Stimulated activated CD4-positive, alpha-beta T cell treated with anti-CD3 and anti-CD28 coated beads, Interleukin-2, amount 100 ng/mL, for 24 hours (primary cell): ENCODE measurements around the gene DCX.

ENCODE experiments used
- DNase-seq, 2 donors: peaks; one replicate each; pipeline ENCODE4 v3.0.0-alpha.2; 2020

Gene DCX

GRCh38 chrX:111411983-111412382, at the start of gene DCX:
DCX (minus strand) TSS chrX:111412192; CDS start chrX:111410398, 1,794 bp downstream.
- no peak for DNase-seq

- no peak for DNase-seq
Measured at GRCh38 chrX:111460607-111461006, 48.6 kb upstream of the DCX start.

GRCh38 chrX:111447298-111447697, 35.3 kb upstream of the DCX start:
- peak in 1 of 2 donors; percentile 1 for DNase-seq

GRCh38 chrX:111445485-111445884, 33.5 kb upstream of the DCX start:
- DNase-seq: no peak

- no peak for DNase-seq
Measured at GRCh38 chrX:111444881-111445280, 32.9 kb upstream of the DCX start.

- no peak for DNase-seq
Measured at GRCh38 chrX:111443946-111444345, 32.0 kb upstream of the DCX start.

- no peak for DNase-seq
Measured at GRCh38 chrX:111442791-111443190, 30.8 kb upstream of the DCX start.

GRCh38 chrX:111435469-111435868, 23.5 kb upstream of the DCX start:
- DNase-seq: no peak

- DNase-seq: no peak
Measured at GRCh38 chrX:111431001-111431400, 19.0 kb upstream of the DCX start.

GRCh38 chrX:111411557-111411956, 435 bp downstream of the DCX start:
- no peak for DNase-seq

- no peak for DNase-seq
Measured at GRCh38 chrX:111410590-111411078, 1.4 kb downstream of the DCX start.

GRCh38 chrX:111409326-111409725, 2.7 kb downstream of the DCX start:
- no peak for DNase-seq

- DNase-seq: no peak
Measured at GRCh38 chrX:111407948-111408347, 4.0 kb downstream of the DCX start.

GRCh38 chrX:111402344-111402743, 9.6 kb downstream of the DCX start:
- no peak for DNase-seq

- DNase-seq: no peak
Measured at GRCh38 chrX:111395149-111395548, 16.8 kb downstream of the DCX start.

GRCh38 chrX:111394569-111394968, 17.4 kb downstream of the DCX start:
- no peak for DNase-seq

- DNase-seq: no peak
Measured at GRCh38 chrX:111387470-111388070, 24.4 kb downstream of the DCX start.

GRCh38 chrX:111386615-111387233, 25.3 kb downstream of the DCX start:
- no peak for DNase-seq

- DNase-seq: no peak
Measured at GRCh38 chrX:111386077-111386476, 25.9 kb downstream of the DCX start.

- no peak for DNase-seq
Measured at GRCh38 chrX:111382277-111382676, 29.7 kb downstream of the DCX start.

GRCh38 chrX:111376897-111377578, 35.0 kb downstream of the DCX start:
- DNase-seq: no peak

GRCh38 chrX:111376486-111376885, 35.5 kb downstream of the DCX start:
- DNase-seq: no peak

- no peak for DNase-seq
Measured at GRCh38 chrX:111375747-111376146, 36.2 kb downstream of the DCX start.

- DNase-seq: no peak
Measured at GRCh38 chrX:111372086-111372485, 39.9 kb downstream of the DCX start.
